NCI-H774 (cell line): ENCODE data around the gene FCHSD2.
"Not testable (repeated sequence)": the region's sequence is repeated elsewhere in the genome, so short reads cannot be mapped to it uniquely, and the experiment has no call there.

Source experiments
- DNase-seq: peaks from one replicate; lab custom pipeline; 2025; lab: John Stamatoyannopoulos, UW

The FCHSD2 gene

GRCh38 chr11:72820439-72821139 lies 321.5 kb downstream of the FCHSD2 start:
- no peak for DNase-seq

GRCh38 chr11:72818971-72819370 lies 323.1 kb downstream of the FCHSD2 start:
- DNase-seq: no peak

- no peak for DNase-seq
Observed at GRCh38 chr11:72817966-72818365, 324.2 kb downstream of the FCHSD2 start.

GRCh38 chr11:72816404-72816990 lies 325.6 kb downstream of the FCHSD2 start:
- DNase-seq: no peak

- DNase-seq: no peak
Observed at GRCh38 chr11:72815110-72815618, 327.0 kb downstream of the FCHSD2 start.

GRCh38 chr11:72814286-72815109 lies 327.6 kb downstream of the FCHSD2 start, which contains the start of gene ATG16L2:
Gene ATG16L2, plus strand, starts transcription at chr11:72814411. Its CDS starts 35 bp downstream, at chr11:72814446.
- DNase-seq: peak; percentile 90

GRCh38 chr11:72813740-72814285 lies 328.3 kb downstream of the FCHSD2 start:
- peak; percentile 87 for DNase-seq

GRCh38 chr11:72812967-72813739 lies 329.0 kb downstream of the FCHSD2 start:
- peak; percentile 50 for DNase-seq

- DNase-seq: peak; percentile 59
Observed at GRCh38 chr11:72812604-72812966, 329.5 kb downstream of the FCHSD2 start.

GRCh38 chr11:72811686-72812085 lies 330.4 kb downstream of the FCHSD2 start:
- DNase-seq: not testable (repeated sequence)

- no peak for DNase-seq
Observed at GRCh38 chr11:72808331-72808798, 333.8 kb downstream of the FCHSD2 start.

GRCh38 chr11:72807792-72808191 lies 334.3 kb downstream of the FCHSD2 start:
- DNase-seq: no peak

GRCh38 chr11:72807021-72807693 lies 335.0 kb downstream of the FCHSD2 start:
- no peak for DNase-seq

- not testable (repeated sequence) for DNase-seq
Observed at GRCh38 chr11:72806378-72806777, 335.7 kb downstream of the FCHSD2 start.

- no peak for DNase-seq
Observed at GRCh38 chr11:72805216-72805615, 336.9 kb downstream of the FCHSD2 start.

GRCh38 chr11:72802822-72803221 lies 339.3 kb downstream of the FCHSD2 start:
- DNase-seq: no peak

GRCh38 chr11:72799441-72799840 lies 342.7 kb downstream of the FCHSD2 start:
- no peak for DNase-seq

GRCh38 chr11:72798361-72798760 lies 343.8 kb downstream of the FCHSD2 start:
- no peak for DNase-seq

GRCh38 chr11:72793425-72794367 lies 348.4 kb downstream of the FCHSD2 start, which contains the start of gene STARD10:
Gene STARD10, minus strand, starts transcription at chr11:72794047. Its CDS starts 12,866 bp downstream, at chr11:72781181.
- peak; percentile 94 for DNase-seq

- DNase-seq: no peak
Observed at GRCh38 chr11:72793076-72793424, 349.1 kb downstream of the FCHSD2 start.
